ENCODE results near the gene BICD2. TPM values are rescaled to one million over a fixed set of nuclear protein-coding genes. Genes with fewer than 3 reads are reported as not detected.

Gene BICD2
- total and polyA plus RNA-seq, 7 donors, result 5.4 to 38.5 (median 30.6) TPM

- TF ChIP-seq EP300 (IDR thresholded peaks at IDR 0.05) (no peak), POLR2A (IDR thresholded peaks at IDR 0.05) (no peak), POLR2AphosphoS5 (IDR thresholded peaks at IDR 0.05) (no peak), CTCF (IDR thresholded peaks at IDR 0.05) (no peak)
- H3K27ac ChIP-seq, result peak overlapping the region in 2 of 4 donors; percentile 16 to 72
- no peak for DNase-seq
- intact Hi-C loops (cut with DNase I), result no loop called here
- no peaks in the 10 kb centered on the region for H3K27me3 ChIP-seq
- no peaks in the 10 kb centered on the region for H3K9me3 ChIP-seq
- H3K36me3 ChIP-seq, result no peaks in the 10 kb centered on the region
- H3K4me3 ChIP-seq, result no peak overlapping the region
- peaks cover 0 to 78% (median 62%) of the 10 kb centered on the region in 4 donors for H3K4me1 ChIP-seq
- WGBS, 2 donors, result 87 to 90% methylated on average over 5 of the region's 5 CpGs
These were observed 26.0 kb downstream of the BICD2 start for GRCh38 chr9:92738661-92739081.

GRCh38 chr9:92737611-92738299 is 26.9 kb downstream of the BICD2 start:
- no peaks in the 10 kb centered on the region for H3K36me3 ChIP-seq
- no peaks in the 10 kb centered on the region for H3K9me3 ChIP-seq
- DNase-seq, result no peak
- WGBS, 2 donors, result 64 to 87% methylated on average over 13 of the region's 13 CpGs
- peak overlapping the region in 1 of 4 donors; percentile 16 for H3K27ac ChIP-seq
- H3K4me3 ChIP-seq, result no peak overlapping the region
- H3K27me3 ChIP-seq, result no peaks in the 10 kb centered on the region
- intact Hi-C loops (cut with DNase I), result no loop called here
- no peak for TF ChIP-seq POLR2AphosphoS5 (IDR thresholded peaks at IDR 0.05)
- TF ChIP-seq CTCF (IDR thresholded peaks at IDR 0.05), result no peak
- no peak for TF ChIP-seq EP300 (IDR thresholded peaks at IDR 0.05)
- TF ChIP-seq POLR2A (IDR thresholded peaks at IDR 0.05), result no peak
- peaks cover 0 to 75% (median 59%) of the 10 kb centered on the region in 4 donors for H3K4me1 ChIP-seq

GRCh38 chr9:92737216-92737606 is 27.4 kb downstream of the BICD2 start:
- 76 to 83% methylated on average over 6 of the region's 6 CpGs for WGBS, 2 donors
- Histone ChIP-seq H3K9me3 (no peaks in the 10 kb centered on the region), H3K36me3 (no peaks in the 10 kb centered on the region), H3K4me3 (no peak overlapping the region), H3K27ac (no peak overlapping the region), H3K4me1 (peaks cover 0 to 71% (median 55%) of the 10 kb centered on the region in 4 donors), H3K27me3 (no peaks in the 10 kb centered on the region)
- TF ChIP-seq POLR2AphosphoS5 (IDR thresholded peaks at IDR 0.05) (no peak), CTCF (IDR thresholded peaks at IDR 0.05) (no peak), EP300 (IDR thresholded peaks at IDR 0.05) (no peak), POLR2A (IDR thresholded peaks at IDR 0.05) (no peak)
- intact Hi-C loops (cut with DNase I), result no loop called here
- DNase-seq, result no peak

GRCh38 chr9:92736563-92737215 is 27.9 kb downstream of the BICD2 start:
- intact Hi-C loops (cut with DNase I), result no loop called here
- TF ChIP-seq POLR2A (IDR thresholded peaks at IDR 0.05) (no peak), CTCF (IDR thresholded peaks at IDR 0.05) (no peak), POLR2AphosphoS5 (IDR thresholded peaks at IDR 0.05) (no peak), EP300 (IDR thresholded peaks at IDR 0.05) (no peak)
- no peak for DNase-seq
- WGBS, 2 donors, result 84 to 93% methylated on average over 9 of the region's 9 CpGs
- no peak overlapping the region for H3K27ac ChIP-seq
- H3K36me3 ChIP-seq, result no peaks in the 10 kb centered on the region
- H3K9me3 ChIP-seq, result no peaks in the 10 kb centered on the region
- no peak overlapping the region for H3K4me3 ChIP-seq
- no peaks in the 10 kb centered on the region for H3K27me3 ChIP-seq
- peaks cover 0 to 70% (median 53%) of the 10 kb centered on the region in 4 donors for H3K4me1 ChIP-seq
